ENCODE data around the gene IQSEC1. TPM values are rescaled to one million over a fixed set of nuclear protein-coding genes. Genes with fewer than 3 reads are reported as not detected.

Gene IQSEC1
- polyA plus RNA-seq, 1 donor (not counting 4 experiments of a cell fraction or from before 2014, with no cell fraction given): 2.8 TPM

GRCh38 chr3:13071695-13072094 lies 1.5 kb downstream of the IQSEC1 start:
- H3K36me3 ChIP-seq (ENCODE audit: control insufficient read depth in 2 of 2, extremely low read depth in 1 of 2, insufficient read depth in 2 of 2, low read length in 2 of 2): no peaks in the 10 kb centered on the region
- H3K9me1 ChIP-seq (ENCODE audit: control insufficient read depth, extremely low read depth, insufficient read depth, low read length): no peaks in the 10 kb centered on the region
- H3K4me2 ChIP-seq (ENCODE audit: control insufficient read depth, extremely low read depth, insufficient read depth, low read depth, low read length): no peak overlapping the region
- H3K27ac ChIP-seq (ENCODE audit: control insufficient read depth, insufficient read depth, low read length): no peak overlapping the region
- dilution Hi-C loops (cut with MboI; ENCODE audit: extremely low pct_ligation_motif_present, low sequenced_read_pairs): no loop called here
- H2AFZ ChIP-seq (ENCODE audit: control insufficient read depth, low read length): no peak overlapping the region
- H3K79me2 ChIP-seq (ENCODE audit: control insufficient read depth, insufficient read depth, low read length): no peaks in the 10 kb centered on the region
- H3K4me3 ChIP-seq (ENCODE audit: control insufficient read depth in 2 of 3, extremely low read depth in 1 of 3, insufficient read depth in 2 of 3, low read depth in 1 of 3, low read length in 3 of 3): no peak overlapping the region
- H3K4me1 ChIP-seq (ENCODE audit: control insufficient read depth, extremely low read depth, insufficient read depth, low read length): no peaks in the 10 kb centered on the region
- no peaks in the 10 kb centered on the region for H3K9me3 ChIP-seq (ENCODE audit: control insufficient read depth, low read depth, low read length)
- no peaks in the 10 kb centered on the region for H4K20me1 ChIP-seq (ENCODE audit: control insufficient read depth, extremely low read depth, insufficient read depth, low read length)
- TF ChIP-seq CTCF (optimal IDR thresholded peaks at IDR 0.05 in 1 of 3, IDR thresholded peaks at IDR 0.05 in 1 of 3, conservative IDR thresholded peaks at IDR 0.05 in 1 of 3; ENCODE audit: extremely low read depth in 1 of 3, insufficient read depth in 2 of 3, low read length in 3 of 3): no peak
- no peak for TF ChIP-seq EZH2 (IDR thresholded peaks at IDR 0.05; ENCODE audit: low read length)
- DNase-seq (ENCODE audit: low read depth, low spot score) (no peak), FAIRE-seq (no peak)
- H3K9ac ChIP-seq (ENCODE audit: control insufficient read depth, extremely low read depth, insufficient read depth, low read length): no peak overlapping the region
- peaks cover 45% of the 10 kb centered on the region for H3K27me3 ChIP-seq (ENCODE audit: control insufficient read depth, extremely low read depth, insufficient read depth, low read length)

- FAIRE-seq: no peak
- Histone ChIP-seq H3K36me3 (ENCODE audit: control insufficient read depth in 2 of 2, extremely low read depth in 1 of 2, insufficient read depth in 2 of 2, low read length in 2 of 2) (no peaks in the 10 kb centered on the region), H3K79me2 (ENCODE audit: control insufficient read depth, insufficient read depth, low read length) (no peaks in the 10 kb centered on the region), H4K20me1 (ENCODE audit: control insufficient read depth, extremely low read depth, insufficient read depth, low read length) (no peaks in the 10 kb centered on the region), H3K4me2 (ENCODE audit: control insufficient read depth, extremely low read depth, insufficient read depth, low read depth, low read length) (no peak overlapping the region), H2AFZ (ENCODE audit: control insufficient read depth, low read length) (no peak overlapping the region), H3K4me1 (ENCODE audit: control insufficient read depth, extremely low read depth, insufficient read depth, low read length) (no peaks in the 10 kb centered on the region), H3K4me3 (ENCODE audit: control insufficient read depth in 2 of 3, extremely low read depth in 1 of 3, insufficient read depth in 2 of 3, low read depth in 1 of 3, low read length in 3 of 3) (no peak overlapping the region), H3K27me3 (ENCODE audit: control insufficient read depth, extremely low read depth, insufficient read depth, low read length) (peaks cover 40% of the 10 kb centered on the region), H3K27ac (ENCODE audit: control insufficient read depth, insufficient read depth, low read length) (no peak overlapping the region), H3K9me3 (ENCODE audit: control insufficient read depth, low read depth, low read length) (no peaks in the 10 kb centered on the region), H3K9ac (ENCODE audit: control insufficient read depth, extremely low read depth, insufficient read depth, low read length) (no peak overlapping the region), H3K9me1 (ENCODE audit: control insufficient read depth, extremely low read depth, insufficient read depth, low read length) (no peaks in the 10 kb centered on the region)
- no peak for TF ChIP-seq EZH2 (IDR thresholded peaks at IDR 0.05; ENCODE audit: low read length)
- no peak for TF ChIP-seq CTCF (optimal IDR thresholded peaks at IDR 0.05 in 1 of 3, IDR thresholded peaks at IDR 0.05 in 1 of 3, conservative IDR thresholded peaks at IDR 0.05 in 1 of 3; ENCODE audit: extremely low read depth in 1 of 3, insufficient read depth in 2 of 3, low read length in 3 of 3)
- DNase-seq (ENCODE audit: low read depth, low spot score): no peak
- dilution Hi-C loops (cut with MboI; ENCODE audit: extremely low pct_ligation_motif_present, low sequenced_read_pairs): no loop called here
These were observed 2.7 kb downstream of the IQSEC1 start for GRCh38 chr3:13070391-13071070.
